ENCODE measurements around the gene C1orf226. TPM values are rescaled to one million over a fixed set of nuclear protein-coding genes. Genes with fewer than 3 reads are reported as not detected.

The C1orf226 gene
- total and polyA plus RNA-seq, 2 of the 4 experiments (the other 2 are of a cell fraction) = under 0.01 to 0.10 TPM

GRCh38 chr1:162385280-162385623 is 3.7 kb downstream of the C1orf226 start:
- Histone ChIP-seq H3K23ac (ENCODE audit: low read depth, low read length) (no peak overlapping the region), H2AFZ (replicated peaks; ENCODE audit: low read length, poor library complexity) (no peak overlapping the region), H3K27ac (ENCODE audit: insufficient read depth, low read length) (no peak overlapping the region), H2BK120ac (ENCODE audit: low read depth, low read length) (no peak overlapping the region), H4K5ac (ENCODE audit: low read depth, low read length) (no peak overlapping the region), H3K18ac (ENCODE audit: low read depth, low read length) (no peak overlapping the region), H3K4me1 (ENCODE audit: control insufficient read depth, insufficient read depth, low read length) (no peaks in the 10 kb centered on the region), H3K4me3 (ENCODE audit: insufficient read depth, low read depth, low read length) (no peak overlapping the region), H2BK20ac (ENCODE audit: low read depth, low read length) (no peak overlapping the region), H3K9me3 (ENCODE audit: control insufficient read depth, insufficient read depth, low read length) (no peaks in the 10 kb centered on the region), H3K79me1 (ENCODE audit: low read depth in 1 of 2, low read length in 2 of 2) (no peaks in the 10 kb centered on the region), H4K91ac (ENCODE audit: insufficient read depth, low read depth, low read length) (no peak overlapping the region), H3K14ac (replicated peaks; ENCODE audit: low read depth, low read length) (no peak overlapping the region), H3K27me3 (ENCODE audit: control insufficient read depth, insufficient read depth, low read length) (peaks cover 28% of the 10 kb centered on the region), H2BK5ac (ENCODE audit: low read depth, low read length, poor library complexity, severe bottlenecking) (no peak overlapping the region), H3K9me1 (ENCODE audit: insufficient read depth, low read length) (no peaks in the 10 kb centered on the region), H3K56ac (ENCODE audit: extremely low read depth, insufficient read depth, low read length) (no peak overlapping the region), H4K8ac (ENCODE audit: low read depth in 2 of 2, low read length in 2 of 2) (no peak overlapping the region), H2AK9ac (replicated peaks; ENCODE audit: low read depth, low read length, poor library complexity) (no peak overlapping the region), H3K36me3 (ENCODE audit: control insufficient read depth, insufficient read depth, low read length) (no peaks in the 10 kb centered on the region), H2AK5ac (ENCODE audit: low read depth, low read length) (no peak overlapping the region), H3K9ac (ENCODE audit: low read depth, low read length) (no peak overlapping the region), H4K20me1 (ENCODE audit: insufficient read depth, low read length) (no peaks in the 10 kb centered on the region), H3K4me2 (ENCODE audit: low read depth, low read length) (no peak overlapping the region), H3K4ac (ENCODE audit: low read depth, low read length) (no peak overlapping the region), H2BK15ac (ENCODE audit: low read depth, low read length) (no peak overlapping the region)
- no TSS peak for BruUV-seq (replicated peaks)
- WGBS, 2 experiments (ENCODE audit: extremely low coverage in 2 of 2, insufficient read length in 1 of 2) = no CpG with 5 or more reads among the region's 3 CpGs
- ChIA-PET POLR2A (ENCODE audit: unreplicated experiment) (no interaction called here), CTCF (interaction anchor here (0.6 kb wide), 1 partner anchor 584 kb away, joined by 7 read pairs; no protein-coding TSS in a partner anchor)
- intact Hi-C loops (cut with micrococcal nuclease) (no loop called here), in situ Hi-C loops (cut with MboI; ENCODE audit: low sequenced_read_pairs) (loop anchor here (25.0 kb wide), 1 partner anchor 598 kb away; no protein-coding TSS in a partner anchor), dilution Hi-C loops (cut with HindIII; ENCODE audit: low sequenced_read_pairs, unreplicated experiment) (no loop called here)
- DNase-seq (no peak), ATAC-seq (ENCODE audit: low read depth) (no peak)
- TF ChIP-seq MXI1 (IDR thresholded peaks at IDR 0.05; ENCODE audit: borderline replicate concordance, low read depth, low read length) = no peak
- TF ChIP-seq MAZ (IDR thresholded peaks at IDR 0.05; ENCODE audit: borderline replicate concordance, low read depth, low read length) = no peak
- TF ChIP-seq MAFK (IDR thresholded peaks at IDR 0.05; ENCODE audit: low read depth, low read length) = no peak
- no peak for TF ChIP-seq SMC3 (IDR thresholded peaks at IDR 0.05; ENCODE audit: low read depth, low read length)
- no peak for TF ChIP-seq FOS (IDR thresholded peaks at IDR 0.05; ENCODE audit: low read depth, low read length)
- no peak for TF ChIP-seq CHD1 (IDR thresholded peaks at IDR 0.05; ENCODE audit: low read depth, low read length)

All from IMR-90 (cell line).